HG02852 (cell line): ENCODE measurements around the gene THPO.
"Not testable (repeated sequence)": the region's sequence is repeated elsewhere in the genome, so short reads cannot be mapped to it uniquely, and the experiment has no call there.

Source experiments
- ATAC-seq: cut with Tn5 transposase; IDR thresholded peaks from one replicate; pipeline ENCODE4 v1.9.1; 2021; ENCODE audit warnings: mild to moderate bottlenecking, moderate library complexity; ENCODE audit not compliant: unreplicated experiment

Gene THPO

GRCh38 chr3:184352149-184352785 lies 25.7 kb downstream of the THPO start:
- ATAC-seq: no peak

- no peak for ATAC-seq
Measured at GRCh38 chr3:184351511-184352148, 26.4 kb downstream of the THPO start.

- no peak for ATAC-seq
Measured at GRCh38 chr3:184350618-184351017, 27.4 kb downstream of the THPO start.

DNA sequence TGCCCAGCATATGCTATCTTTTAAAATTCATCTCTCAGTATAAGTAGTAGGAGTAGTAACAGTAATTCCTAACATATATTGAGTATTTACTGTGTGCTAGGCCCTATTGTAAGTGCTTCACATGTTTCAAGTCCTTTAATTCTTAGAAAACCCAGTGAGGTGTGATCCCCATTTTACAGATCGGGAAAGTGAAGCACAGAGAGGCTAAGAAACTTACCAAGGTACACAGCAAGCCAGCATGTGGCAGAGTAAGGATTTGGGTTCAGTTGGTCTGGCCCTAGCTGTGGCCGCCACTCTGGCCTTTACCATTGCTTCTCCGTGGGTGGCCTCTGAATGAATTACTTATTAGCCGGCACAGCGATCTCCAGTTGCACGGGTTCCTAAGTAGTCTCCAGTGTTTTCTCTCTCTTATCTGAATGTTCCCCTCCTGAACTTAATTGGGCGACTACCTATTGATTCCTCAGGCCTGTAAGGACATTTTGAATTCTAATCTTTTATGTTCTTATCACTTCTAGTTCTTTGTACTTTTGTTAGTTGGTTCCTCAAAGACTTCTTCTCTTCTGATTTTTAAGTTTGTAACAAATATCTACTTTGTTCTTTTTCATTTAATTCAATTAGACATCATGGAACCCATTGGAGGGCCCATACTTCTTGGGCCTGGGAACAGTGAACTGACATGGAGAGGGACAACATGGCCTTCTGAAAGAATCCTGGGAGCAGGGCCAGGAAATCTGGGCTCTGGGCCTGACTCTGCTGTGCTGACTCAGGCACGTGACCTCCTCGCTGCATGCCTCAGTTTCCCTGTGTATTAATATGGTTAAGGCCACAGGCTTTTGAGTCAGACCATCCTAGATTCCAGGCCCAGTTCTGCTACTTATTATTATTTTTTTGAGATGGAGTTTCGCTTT lies 28.2 kb downstream of the THPO start:
- ATAC-seq: no peak

- ATAC-seq: no peak
Measured at GRCh38 chr3:184348057-184348382, 30.0 kb downstream of the THPO start.

GRCh38 chr3:184347321-184348056 lies 30.5 kb downstream of the THPO start:
- ATAC-seq: no peak

DNA sequence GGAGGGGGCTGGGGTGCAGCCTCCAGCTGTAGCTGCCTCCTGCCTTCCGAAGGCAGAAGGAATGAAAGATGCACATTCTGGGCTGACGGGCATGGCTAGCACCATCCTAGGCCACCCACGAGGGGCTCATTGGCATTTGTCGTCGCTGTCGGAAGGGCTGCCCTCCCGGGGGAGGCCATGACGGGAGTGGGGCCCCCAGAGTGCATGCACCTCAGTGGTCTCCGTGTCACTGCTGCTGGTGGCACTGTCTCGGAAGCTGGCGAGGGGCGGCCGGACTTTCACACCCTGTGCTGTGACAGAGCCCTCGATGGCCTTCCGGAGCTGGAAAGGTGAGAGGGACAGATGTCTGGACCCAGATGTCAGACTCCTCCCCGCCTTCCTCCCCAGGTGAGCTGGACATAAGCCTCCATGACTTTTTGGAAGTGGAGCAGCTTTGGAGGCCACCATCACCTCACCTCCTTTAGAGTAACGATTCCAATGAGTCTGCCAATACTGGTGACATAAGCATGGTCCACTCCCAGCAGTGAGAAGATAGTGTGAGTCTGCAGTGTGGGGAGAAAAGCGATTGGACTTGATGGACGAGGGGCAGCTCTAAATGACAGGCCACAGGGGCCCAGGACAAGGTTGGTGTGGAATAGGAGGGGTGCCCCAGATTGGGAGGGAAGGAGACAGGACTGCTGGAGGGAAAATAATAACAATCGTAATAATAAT lies 31.4 kb downstream of the THPO start:
- ATAC-seq: no peak

GRCh38 chr3:184345317-184346144 lies 32.5 kb downstream of the THPO start:
- no peak for ATAC-seq

DNA sequence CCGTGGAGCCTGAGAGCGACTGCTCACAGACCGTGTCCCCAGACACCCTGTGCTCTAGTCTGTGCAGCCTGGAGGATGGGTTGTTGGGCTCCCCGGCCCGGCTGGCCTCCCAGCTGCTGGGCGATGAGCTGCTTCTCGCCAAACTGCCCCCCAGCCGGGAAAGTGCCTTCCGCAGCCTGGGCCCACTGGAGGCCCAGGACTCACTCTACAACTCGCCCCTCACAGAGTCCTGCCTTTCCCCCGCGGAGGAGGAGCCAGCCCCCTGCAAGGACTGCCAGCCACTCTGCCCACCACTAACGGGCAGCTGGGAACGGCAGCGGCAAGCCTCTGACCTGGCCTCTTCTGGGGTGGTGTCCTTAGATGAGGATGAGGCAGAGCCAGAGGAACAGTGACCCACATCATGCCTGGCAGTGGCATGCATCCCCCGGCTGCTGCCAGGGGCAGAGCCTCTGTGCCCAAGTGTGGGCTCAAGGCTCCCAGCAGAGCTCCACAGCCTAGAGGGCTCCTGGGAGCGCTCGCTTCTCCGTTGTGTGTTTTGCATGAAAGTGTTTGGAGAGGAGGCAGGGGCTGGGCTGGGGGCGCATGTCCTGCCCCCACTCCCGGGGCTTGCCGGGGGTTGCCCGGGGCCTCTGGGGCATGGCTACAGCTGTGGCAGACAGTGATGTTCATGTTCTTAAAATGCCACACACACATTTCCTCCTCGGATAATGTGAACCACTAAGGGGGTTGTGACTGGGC lies 33.3 kb downstream of the THPO start:
- ATAC-seq: no peak

GRCh38 chr3:184343200-184343876 lies 34.7 kb downstream of the THPO start:
- ATAC-seq: no peak

DNA sequence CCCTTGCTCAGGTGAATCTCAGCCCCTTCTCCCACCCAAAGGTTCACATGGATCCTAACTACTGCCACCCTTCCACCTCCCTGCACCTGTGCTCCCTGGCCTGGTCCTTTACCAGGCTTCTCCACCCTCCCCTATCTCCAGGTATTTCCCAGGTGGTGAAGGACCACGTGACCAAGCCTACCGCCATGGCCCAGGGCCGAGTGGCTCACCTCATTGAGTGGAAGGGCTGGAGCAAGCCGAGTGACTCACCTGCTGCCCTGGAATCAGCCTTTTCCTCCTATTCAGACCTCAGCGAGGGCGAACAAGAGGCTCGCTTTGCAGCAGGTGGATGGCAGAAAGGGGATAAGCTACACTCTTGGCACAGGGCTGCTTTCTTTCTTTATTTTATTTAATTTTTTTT lies 36.1 kb downstream of the THPO start:
- ATAC-seq: no peak

GRCh38 chr3:184339451-184340135 lies 38.4 kb downstream of the THPO start:
- ATAC-seq: not testable (repeated sequence)

DNA sequence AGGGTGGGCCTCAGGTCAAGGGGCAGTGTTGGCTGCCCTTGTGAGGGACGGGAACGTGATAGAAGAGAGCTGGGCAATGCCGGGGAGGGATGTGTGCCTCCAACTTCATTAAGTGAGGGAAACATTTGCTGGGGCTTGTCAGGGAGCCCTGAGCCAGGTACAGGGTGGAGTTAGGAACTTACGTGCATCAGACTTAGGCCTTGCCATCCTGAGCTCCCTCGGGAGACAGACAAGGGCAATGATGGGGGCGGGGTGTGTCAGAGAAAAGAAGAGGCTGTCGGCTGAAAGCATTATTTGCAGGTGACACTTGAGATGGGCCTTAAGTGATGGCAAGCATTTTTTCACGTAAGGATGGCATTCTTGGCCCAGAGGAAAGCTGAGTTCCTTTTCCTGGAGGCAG lies 39.0 kb downstream of the THPO start:
- ATAC-seq: no peak

- no peak for ATAC-seq
Measured at GRCh38 chr3:184338511-184338945, 39.5 kb downstream of the THPO start.

GRCh38 chr3:184337981-184338380 lies 40.0 kb downstream of the THPO start:
- no peak for ATAC-seq

DNA sequence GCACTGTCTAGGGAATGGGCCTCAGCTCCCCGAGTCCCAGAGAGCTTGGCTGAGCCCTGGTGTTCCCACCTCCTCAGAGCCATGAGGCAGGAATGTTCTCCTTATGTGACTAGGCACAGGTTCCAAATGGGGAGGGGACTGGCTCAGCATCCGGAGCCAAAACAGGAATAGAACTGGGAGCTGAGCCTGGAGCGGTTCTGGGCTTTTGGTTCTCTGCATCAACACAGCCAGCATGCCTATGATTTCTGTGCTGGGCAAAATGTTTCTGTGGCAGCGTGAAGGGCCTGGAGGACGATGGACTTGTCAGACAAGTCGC lies 40.6 kb downstream of the THPO start, which contains the start of gene FAM131A:
Gene FAM131A, plus strand, starts transcription at position 202 of the 316 bp plus-strand sequence. Its CDS starts 31 bp downstream, at position 233.
- no peak for ATAC-seq

DNA sequence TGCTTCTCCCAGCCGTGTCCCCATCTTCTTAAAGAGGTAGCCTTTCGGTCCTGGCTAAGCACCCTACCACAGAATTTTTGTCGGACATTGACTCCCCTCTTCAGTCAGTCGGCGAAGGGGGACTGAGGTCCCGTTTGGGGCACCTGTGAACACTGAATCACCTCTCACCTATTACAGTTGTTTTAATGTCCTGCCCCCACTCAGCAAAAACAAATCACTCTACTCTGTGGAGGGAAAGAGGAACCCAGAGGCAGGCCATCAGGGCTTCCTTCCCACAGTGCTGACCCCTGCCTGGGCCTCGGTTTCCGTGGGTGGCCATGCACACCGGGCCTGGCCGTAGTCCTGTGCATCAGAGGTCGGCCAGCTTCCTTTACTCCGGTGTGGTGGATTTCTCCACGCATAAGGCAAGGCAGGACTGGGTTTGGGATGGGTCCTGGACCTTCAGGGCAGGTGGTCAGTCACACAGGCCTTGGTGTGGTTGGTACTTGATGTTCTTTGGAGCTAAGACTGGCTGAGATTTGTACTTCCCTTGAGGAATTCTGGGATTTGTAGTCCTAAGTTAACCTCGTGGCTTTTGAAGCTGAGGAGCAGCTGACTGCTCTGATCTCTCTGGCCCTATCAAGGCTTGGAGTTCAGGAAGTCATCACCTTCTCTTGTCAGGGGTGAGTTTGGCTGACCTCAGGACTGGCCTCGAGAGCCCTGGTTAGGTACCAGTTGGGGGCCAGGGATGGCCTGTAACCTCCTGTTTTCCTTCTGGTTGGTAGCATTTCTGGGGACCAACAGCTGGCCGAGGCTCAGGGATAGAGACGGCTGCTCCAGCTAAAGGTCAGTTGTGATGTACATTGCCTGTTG lies 41.2 kb downstream of the THPO start:
- no peak for ATAC-seq
